ENCODE results near the gene HARS2.
"Not testable (repeated sequence)": the region's sequence is repeated elsewhere in the genome, so short reads cannot be mapped to it uniquely, and the experiment has no call there.

The HARS2 gene

GRCh38 chr5:140690941-140691924 is at the start of gene HARS2, which contains the start of gene HARS1:
HARS2 (plus strand) TSS chr5:140691455; CDS start chr5:140691649, 194 bp downstream.
HARS1 (minus strand) TSS chr5:140691370; CDS start chr5:140691304, 66 bp downstream.
- DNase-seq: peak; percentile 47

GRCh38 chr5:140641716-140642115 is 49.5 kb upstream of the HARS2 start:
- DNase-seq: no peak

GRCh38 chr5:140642718-140643117 is 48.5 kb upstream of the HARS2 start:
- DNase-seq: no peak

- no peak for DNase-seq
These were observed 44.2 kb upstream of the HARS2 start for GRCh38 chr5:140647042-140647419.

GRCh38 chr5:140658870-140659269 is 32.4 kb upstream of the HARS2 start:
- no peak for DNase-seq

GRCh38 chr5:140660371-140660770 is 30.9 kb upstream of the HARS2 start:
- not testable (repeated sequence) for DNase-seq

- DNase-seq: no peak
These were observed 27.3 kb upstream of the HARS2 start for GRCh38 chr5:140664030-140664358.

- DNase-seq: peak; percentile 19
These were observed 26.7 kb upstream of the HARS2 start, which contains the start of gene WDR55 for GRCh38 chr5:140664359-140665119. WDR55 (plus strand) TSS chr5:140664904; CDS start chr5:140664913, 9 bp downstream.

GRCh38 chr5:140671035-140671434 is 20.2 kb upstream of the HARS2 start:
- not testable (repeated sequence) for DNase-seq

GRCh38 chr5:140671472-140672125 is 19.7 kb upstream of the HARS2 start:
- no peak for DNase-seq

GRCh38 chr5:140672455-140673186 is 18.6 kb upstream of the HARS2 start:
- DNase-seq: no peak

- DNase-seq: no peak
These were observed 17.9 kb upstream of the HARS2 start, which contains the start of gene DND1 for GRCh38 chr5:140673187-140673976. DND1 (minus strand) TSS chr5:140673576; CDS start chr5:140673542, 34 bp downstream.

GRCh38 chr5:140674211-140674610 is 17.0 kb upstream of the HARS2 start:
- no peak for DNase-seq

GRCh38 chr5:140674629-140675028 is 16.6 kb upstream of the HARS2 start:
- no peak for DNase-seq

- no peak for DNase-seq
These were observed 13.3 kb upstream of the HARS2 start for GRCh38 chr5:140677947-140678346.

- no peak for DNase-seq
These were observed 12.3 kb upstream of the HARS2 start for GRCh38 chr5:140678993-140679392.

GRCh38 chr5:140690376-140690932 is 801 bp upstream of the HARS2 start:
- DNase-seq: no peak

- DNase-seq: no peak
These were observed 3.0 kb downstream of the HARS2 start for GRCh38 chr5:140694276-140694675.

GRCh38 chr5:140696891-140697492 is 5.7 kb downstream of the HARS2 start:
- no peak for DNase-seq
